Right cardiac atrium (tissue), 5 donors: Measurements from ENCODE around the gene SPSB1. TPM values are rescaled to one million over a fixed set of nuclear protein-coding genes. Genes with fewer than 3 reads are reported as not detected.

ENCODE experiments used
- ATAC-seq, 2 donors: fragments of 200-7000 bp; cut with Tn5 transposase; one replicate each; pipeline versions ENCODE4 v1.8.0 to v1.9.1; 2020; ENCODE audit warnings: moderate library complexity in 2 of 2, mild to moderate bottlenecking in 1 of 2
- DNase-seq, 3 donors: peaks; one replicate each; pipeline ENCODE4 v3.0.0-alpha.2; 2020
- H3K27ac ChIP-seq: one replicate; pipeline ENCODE4 v1.5.1; 2013; ENCODE audit warnings: mild to moderate bottlenecking, low read length, control low read depth, moderate library complexity
- H3K27me3 ChIP-seq: one replicate; pipeline ENCODE4 v1.6.1; 2013; ENCODE audit not compliant: control insufficient read depth, insufficient read depth
- H3K4me1 ChIP-seq: one replicate; pipeline ENCODE4 v1.6.1; 2013; ENCODE audit warnings: low read length; ENCODE audit not compliant: control insufficient read depth, insufficient read depth
- H3K4me3 ChIP-seq: one replicate; pipeline ENCODE4 v1.5.1; 2013; ENCODE audit warnings: low read length, control low read depth
- H3K9me3 ChIP-seq: one replicate; pipeline ENCODE4 v1.6.1; 2013; ENCODE audit warnings: low read length; ENCODE audit not compliant: control insufficient read depth
- WGBS: extraction: QIAGEN DNeasy Blood & Tissue Kit; methylation state at CpG from one replicate; pipeline ENCODE4 v1.1.7; 2013; 5-methylcytosine and 5-hydroxymethylcytosine counted together
- intact Hi-C, 4 donors: fragments of 100-400 bp; cut with DNase I; formaldehyde crosslinking; loops; one replicate each; pipeline versions ENCODE4 v1.11.0 to v1.14.0; 2022 to 2023
- polyA plus RNA-seq: library from polyadenylated mRNA; stranded (reverse); fragments of 200-250 nt; gene quantifications from one replicate; pipeline ENCODE4 v1.2.3, GENCODE V29; 2013
- total RNA-seq, 4 donors: library from RNA; stranded (reverse); fragmentation: NEBNext Ultra II Directional; extraction: Animal tissue kit (Norgen Biotek cat#: 25700); gene quantifications; one replicate each; pipeline ENCODE4 v1.2.1, GENCODE V29; 2021
- donor health status: healthy with polysubstance abuse.
- donor health status: DM: no; HTN: yes; CAD: no.
- donor health status: DM: no; HTN: no; CAD: no.
- donor health status: DM: no; HTN: yes; CAD: no; lungs with severe emphysema.
- donor health status: DM: yes; HTN: yes; CAD: no.

Gene SPSB1
- total and polyA plus RNA-seq, 5 donors, result 15.5 to 24.0 (median 16.5) TPM

DNA sequence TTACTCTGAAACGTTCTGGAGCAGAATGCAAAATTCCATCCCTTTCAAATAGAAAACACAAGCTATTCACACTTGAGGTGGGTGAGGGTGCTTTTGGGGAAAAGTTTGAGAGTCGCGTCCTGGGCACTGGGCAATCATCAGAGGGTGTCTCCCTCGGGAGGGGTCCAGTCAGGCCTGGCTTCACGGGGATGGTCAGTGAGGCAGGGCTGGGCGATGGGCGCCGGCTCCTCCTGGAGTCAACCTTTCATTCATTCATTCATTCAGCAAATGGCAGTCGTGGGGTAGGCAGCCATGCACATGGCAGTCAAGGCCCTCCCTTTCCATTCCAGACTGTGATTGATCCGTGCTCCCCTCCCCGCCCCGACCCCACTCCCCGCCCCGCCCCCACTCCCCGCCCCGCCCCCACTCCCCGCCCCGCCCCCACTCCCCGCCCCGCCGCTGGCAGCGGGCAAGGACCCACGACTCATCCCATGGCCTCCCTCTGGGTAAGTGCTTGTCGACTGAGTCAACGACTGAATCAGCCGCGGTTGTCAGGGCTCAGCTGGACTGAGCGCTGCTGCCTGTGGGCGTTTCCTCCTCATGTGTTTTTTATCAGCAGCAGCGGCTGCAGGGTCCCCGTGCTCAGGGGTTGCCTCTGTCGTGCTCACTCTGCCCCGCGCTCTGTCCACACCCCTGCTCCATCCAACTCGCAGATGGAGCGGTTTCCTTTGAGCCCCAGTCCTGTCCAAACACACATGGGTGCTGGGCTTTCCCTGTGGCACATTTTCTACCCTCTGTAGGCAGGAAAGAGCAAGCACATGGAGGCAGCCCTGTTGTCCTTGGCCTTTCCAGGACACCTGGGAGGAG, 12.5 kb upstream of the SPSB1 start:
- WGBS, result 26% methylated on average over 33 of the region's 36 CpGs
- H3K27ac ChIP-seq, result no peak overlapping the region
- H3K9me3 ChIP-seq, result no peaks in the 10 kb centered on the region
- H3K4me1 ChIP-seq, result no peaks in the 10 kb centered on the region
- ATAC-seq (peak; percentile 52 to 81), DNase-seq (peak in 2 of 3 donors; percentile 71 to 76)
- intact Hi-C loops, result loop anchor here in 1 of 4 donors (10.0 kb wide), 1 partner anchor 175 kb away; no protein-coding TSS in a partner anchor
- no peaks in the 10 kb centered on the region for H3K27me3 ChIP-seq
- no peak overlapping the region for H3K4me3 ChIP-seq

DNA sequence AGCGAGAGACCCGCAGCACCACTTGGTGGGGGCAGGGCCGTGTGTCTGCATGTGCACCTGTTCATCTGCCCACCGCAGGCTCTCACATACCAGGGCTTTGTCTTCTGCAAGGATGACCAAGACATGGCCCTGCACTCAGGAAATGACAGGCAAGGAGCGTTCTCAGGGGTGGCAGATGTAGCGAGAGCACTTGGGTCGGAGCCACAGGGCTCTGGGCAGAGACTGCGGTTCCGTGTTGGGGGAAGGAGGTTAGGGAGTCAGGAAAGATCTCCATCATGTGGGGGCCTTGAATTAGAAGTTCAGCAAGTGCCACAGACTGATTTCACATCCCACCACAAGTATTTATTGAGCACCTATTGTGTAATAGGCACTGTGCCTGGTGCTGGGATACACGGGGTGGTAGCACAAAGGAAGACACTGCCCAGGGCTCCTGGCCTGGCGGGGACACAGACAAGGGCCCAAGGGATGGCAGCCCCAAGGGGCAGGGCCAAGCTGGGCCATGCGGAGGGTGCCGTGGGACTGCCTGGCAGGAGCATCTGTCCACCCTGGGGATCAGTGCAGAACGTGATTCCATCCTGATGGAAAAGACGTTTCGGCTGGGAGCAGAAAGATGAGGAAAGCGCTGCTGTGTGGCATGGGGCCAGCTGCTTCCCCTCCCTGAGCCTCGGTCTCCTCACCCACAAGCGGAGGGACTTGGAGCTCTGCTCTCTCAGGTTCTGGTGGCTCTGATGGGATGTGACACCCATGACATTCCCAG, 11.4 kb upstream of the SPSB1 start:
- no peaks in the 10 kb centered on the region for H3K4me1 ChIP-seq
- no peaks in the 10 kb centered on the region for H3K27me3 ChIP-seq
- no peaks in the 10 kb centered on the region for H3K9me3 ChIP-seq
- intact Hi-C loops, result loop anchor here in 1 of 4 donors (10.0 kb wide), 1 partner anchor 174 kb away; no protein-coding TSS in a partner anchor
- H3K27ac ChIP-seq, result no peak overlapping the region
- H3K4me3 ChIP-seq, result no peak overlapping the region
- 70% methylated on average over 19 of the region's 19 CpGs for WGBS
- ATAC-seq (no peak), DNase-seq (peak in 1 of 3 donors; percentile 69)

DNA sequence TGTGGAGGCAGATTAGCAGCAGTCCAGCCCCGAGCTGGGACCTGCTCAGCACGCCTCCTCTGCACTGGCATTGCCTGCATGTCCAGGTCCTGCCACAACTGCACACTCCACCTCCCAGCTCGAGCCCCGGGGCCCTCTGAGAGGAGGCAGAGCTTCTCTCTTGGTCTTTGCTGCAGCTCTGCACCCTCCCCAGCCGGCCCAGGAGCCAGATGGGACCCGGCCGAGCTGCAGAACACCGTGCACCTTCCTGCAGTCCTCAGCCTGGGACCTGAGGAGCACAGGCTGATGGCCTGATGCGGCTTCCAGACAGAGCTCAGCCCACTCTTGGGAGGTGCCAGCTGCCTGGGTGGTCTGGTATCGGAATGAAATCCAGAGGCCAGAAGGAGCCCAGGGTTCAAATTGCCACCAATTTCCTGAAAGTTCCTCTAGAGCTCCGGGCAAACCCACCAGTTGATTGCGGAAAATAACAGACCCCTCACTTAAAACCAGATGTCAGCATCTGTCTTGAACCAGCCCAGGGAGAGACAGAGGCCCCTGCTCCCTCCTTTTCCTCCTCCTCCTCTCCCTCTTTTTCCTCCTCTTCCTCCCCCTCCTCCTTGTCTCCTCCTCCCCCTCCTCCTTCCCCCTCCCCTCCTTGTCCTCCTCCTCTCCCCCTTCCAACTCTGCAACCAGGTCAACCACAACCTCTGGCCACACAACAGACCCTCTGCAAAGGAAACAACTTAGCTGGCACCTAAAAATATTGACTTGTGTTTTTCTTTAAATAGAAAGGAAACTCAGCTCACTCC, 10.6 kb upstream of the SPSB1 start:
- no peaks in the 10 kb centered on the region for H3K4me1 ChIP-seq
- DNase-seq (no peak), ATAC-seq (no peak)
- intact Hi-C loops, result loop anchor here in 1 of 4 donors (10.0 kb wide), 1 partner anchor 173 kb away; no protein-coding TSS in a partner anchor
- H3K27me3 ChIP-seq, result no peaks in the 10 kb centered on the region
- WGBS, result 53% methylated on average over 12 of the region's 12 CpGs
- H3K27ac ChIP-seq, result no peak overlapping the region
- H3K4me3 ChIP-seq, result no peak overlapping the region
- no peaks in the 10 kb centered on the region for H3K9me3 ChIP-seq

DNA sequence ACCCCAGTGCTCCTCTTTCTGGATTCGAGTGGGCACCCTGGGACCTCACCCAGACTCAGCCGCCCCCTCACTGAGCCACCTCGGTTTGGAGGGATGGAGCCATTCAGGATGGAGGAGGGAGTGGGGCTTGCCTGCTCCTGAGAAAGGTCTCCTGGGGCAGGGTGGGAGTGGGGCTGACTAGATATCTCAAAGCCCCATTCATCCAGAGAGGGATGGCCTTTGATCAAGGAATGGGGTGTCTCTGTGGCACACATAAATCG, 10.1 kb upstream of the SPSB1 start:
- intact Hi-C loops, result loop anchor here in 1 of 4 donors (10.0 kb wide), 1 partner anchor 172 kb away; no protein-coding TSS in a partner anchor

DNA sequence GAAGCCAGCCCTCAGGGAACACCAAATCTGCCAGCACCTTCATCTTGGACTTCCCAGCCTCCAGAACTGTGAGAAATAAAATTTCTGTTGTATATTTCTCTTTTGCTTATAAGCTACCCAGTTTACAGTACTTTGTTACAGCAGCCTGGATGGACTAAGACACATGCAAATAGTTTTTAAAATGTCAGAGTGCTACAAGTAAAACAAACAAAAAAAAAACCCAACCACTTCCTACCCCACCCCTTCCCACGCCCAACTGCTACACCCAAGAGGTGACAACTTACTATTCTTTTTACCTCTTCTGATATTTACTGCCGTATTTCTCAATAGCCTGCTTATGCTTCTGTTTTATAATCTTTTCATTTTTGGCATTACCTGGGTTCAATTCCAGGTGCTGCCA, 8.6 kb upstream of the SPSB1 start:
- DNase-seq (no peak), ATAC-seq (no peak)
- Histone ChIP-seq H3K27ac (no peak overlapping the region), H3K4me3 (no peak overlapping the region), H3K4me1 (no peaks in the 10 kb centered on the region), H3K27me3 (no peaks in the 10 kb centered on the region), H3K9me3 (no peaks in the 10 kb centered on the region)
- 88% methylated on average over 2 of the region's 2 CpGs for WGBS
- intact Hi-C loops, result loop anchor here in 1 of 4 donors (10.0 kb wide), 1 partner anchor 171 kb away; no protein-coding TSS in a partner anchor

More for the DNA sequence above, 10.1 kb upstream of the SPSB1 start:
- WGBS, result 65% methylated on average over 4 of the region's 4 CpGs
- Histone ChIP-seq H3K4me3 (no peak overlapping the region), H3K27ac (no peak overlapping the region), H3K27me3 (no peaks in the 10 kb centered on the region), H3K4me1 (no peaks in the 10 kb centered on the region), H3K9me3 (no peaks in the 10 kb centered on the region)
- ATAC-seq (no peak), DNase-seq (peak in 1 of 3 donors; percentile 31)

DNA sequence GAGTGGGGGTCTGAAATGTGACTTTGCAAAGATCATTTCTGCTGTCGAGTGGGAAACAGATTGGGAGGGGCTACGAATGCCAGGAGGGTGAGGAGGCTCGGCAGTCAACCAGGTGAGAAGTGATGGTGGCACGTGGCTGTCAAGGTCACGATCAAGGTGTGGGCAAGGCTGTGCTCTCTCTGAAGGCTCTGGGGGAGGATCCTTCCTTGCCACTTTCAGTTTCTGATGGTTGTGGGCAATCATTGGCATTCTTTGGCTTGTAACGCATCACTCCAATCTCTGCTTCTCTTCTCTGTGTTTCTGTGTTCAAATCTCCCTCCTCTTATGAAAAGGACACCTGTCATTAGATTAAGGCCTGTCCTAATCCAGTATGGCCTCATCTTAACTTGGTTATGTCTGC, 6.1 kb upstream of the SPSB1 start:
- Histone ChIP-seq H3K9me3 (no peaks in the 10 kb centered on the region), H3K4me3 (no peak overlapping the region), H3K27me3 (no peaks in the 10 kb centered on the region), H3K4me1 (peaks cover under 1% of the 10 kb centered on the region), H3K27ac (no peak overlapping the region)
- intact Hi-C loops, result loop anchor here in 2 of 4 donors (5.0 to 10.0 kb wide), 3 partner anchors 168 to 206 kb away; no protein-coding TSS in a partner anchor
- ATAC-seq, result no peak
- 79% methylated on average over 6 of the region's 6 CpGs for WGBS
- peak in 1 of 3 donors; percentile 10 for DNase-seq

DNA sequence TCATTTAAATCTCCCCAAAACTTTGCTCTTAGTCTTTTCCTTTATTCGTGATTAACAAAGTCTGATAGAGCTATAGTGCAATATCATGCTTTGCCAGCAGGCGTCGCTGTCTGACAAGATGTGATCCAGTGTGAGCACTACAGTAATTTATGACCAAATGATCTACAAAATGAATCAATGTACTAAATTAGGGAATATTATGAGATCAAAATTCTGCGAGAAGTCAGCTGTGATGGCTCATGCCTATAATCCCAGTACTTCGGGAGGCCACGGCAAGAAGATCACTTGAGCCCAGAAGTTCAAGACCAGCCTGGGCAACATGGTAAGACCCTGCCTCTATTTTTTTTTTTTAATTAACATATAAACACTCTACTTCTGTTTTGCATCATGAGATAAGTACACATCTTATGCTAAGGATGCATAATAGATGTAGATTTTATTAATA, 3.6 kb upstream of the SPSB1 start:
- 46% methylated on average over 6 of the region's 6 CpGs for WGBS
- no peaks in the 10 kb centered on the region for H3K9me3 ChIP-seq
- no peak for ATAC-seq

DNA sequence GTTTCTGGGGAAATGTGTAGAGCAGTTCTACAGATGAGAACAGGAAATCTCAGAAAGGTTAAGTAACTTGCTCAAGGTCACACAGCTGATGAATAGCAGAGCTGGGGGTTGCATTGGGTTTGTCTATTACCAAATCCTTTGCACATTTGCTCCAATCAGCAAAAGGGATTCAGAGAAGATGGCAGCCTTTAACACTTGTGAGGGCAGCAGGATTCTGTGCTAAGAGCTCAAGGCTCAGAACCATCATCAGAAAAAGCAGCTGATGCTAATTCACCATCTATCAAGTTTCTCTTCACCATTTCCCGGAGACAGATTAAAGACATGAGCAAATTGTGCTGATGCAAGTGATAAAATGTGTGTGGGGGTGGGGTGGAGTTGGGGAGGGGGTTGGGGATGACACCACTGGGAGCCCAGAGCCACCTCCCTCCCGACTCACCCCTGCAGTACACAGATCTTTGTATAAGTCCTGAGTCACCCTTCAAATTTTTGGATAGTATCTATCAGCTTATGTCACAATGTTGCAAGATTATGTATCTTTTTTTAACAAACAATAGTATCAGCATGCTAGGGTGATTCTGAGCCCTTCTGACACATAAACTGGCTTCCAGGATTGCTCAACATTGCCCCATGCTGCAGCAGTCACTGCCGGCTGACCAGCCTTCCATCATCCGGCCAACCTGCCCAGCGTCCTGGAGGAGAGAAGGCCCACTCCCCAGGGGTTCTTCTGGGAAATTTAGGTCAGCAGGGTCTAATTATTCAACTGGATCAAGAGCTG, 2.8 kb upstream of the SPSB1 start:
- Histone ChIP-seq H3K4me3 (no peak overlapping the region), H3K27ac (peak overlapping the region; percentile 46), H3K27me3 (no peaks in the 10 kb centered on the region), H3K4me1 (peaks cover 8% of the 10 kb centered on the region), H3K9me3 (no peaks in the 10 kb centered on the region)
- 15% methylated on average over 5 of the region's 5 CpGs for WGBS
- DNase-seq (peak; percentile 82 to 85 (median 83)), ATAC-seq (peak; percentile 76 to 78)
- intact Hi-C loops, result loop anchor here (2.0 to 10.0 kb wide), 7 partner anchors 95 to 202 kb away; no protein-coding TSS in a partner anchor

More for the DNA sequence above, 3.6 kb upstream of the SPSB1 start:
- intact Hi-C loops, result loop anchor here in 3 of 4 donors (2.0 to 10.0 kb wide), 4 partner anchors 166 to 203 kb away; no protein-coding TSS in a partner anchor
- DNase-seq, result peak; percentile 61 to 87 (median 80)
- Histone ChIP-seq H3K4me1 (peaks cover 7% of the 10 kb centered on the region), H3K27me3 (no peaks in the 10 kb centered on the region), H3K27ac (no peak overlapping the region), H3K4me3 (no peak overlapping the region)

DNA sequence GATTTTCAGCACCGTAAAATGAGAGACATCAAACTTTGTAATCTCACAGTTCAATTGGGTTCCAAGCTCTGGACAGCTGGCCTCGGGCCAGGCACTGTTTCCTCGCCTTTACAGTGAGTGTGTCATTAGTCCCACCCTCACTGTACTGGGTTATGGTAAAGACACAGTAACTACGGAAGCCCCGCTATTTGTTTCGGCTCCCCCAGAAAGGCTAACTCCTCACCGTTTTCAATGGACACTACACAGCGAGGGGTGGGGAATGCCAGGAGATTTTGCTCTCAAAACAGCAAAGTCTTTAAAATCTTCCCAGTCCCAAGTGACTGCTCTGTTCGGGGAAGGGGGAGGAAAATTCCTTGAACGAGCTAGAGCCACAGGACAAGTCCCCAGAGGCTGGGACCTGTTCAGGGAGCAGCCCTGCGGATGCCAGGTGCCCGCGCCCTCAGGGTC, 757 bp upstream of the SPSB1 start:
- Histone ChIP-seq H3K4me1 (peaks cover 9% of the 10 kb centered on the region), H3K9me3 (no peaks in the 10 kb centered on the region), H3K4me3 (peak overlapping the region; percentile 99), H3K27ac (peak overlapping the region; percentile 96), H3K27me3 (no peaks in the 10 kb centered on the region)
- DNase-seq, result peak; percentile 73 to 91 (median 85)
- WGBS, result 6% methylated on average over 13 of the region's 13 CpGs
- intact Hi-C loops, result loop anchor here in 3 of 4 donors (5.0 to 10.0 kb wide), 4 partner anchors 93 to 195 kb away; no protein-coding TSS in a partner anchor
- peak; percentile 1 to 8 for ATAC-seq

DNA sequence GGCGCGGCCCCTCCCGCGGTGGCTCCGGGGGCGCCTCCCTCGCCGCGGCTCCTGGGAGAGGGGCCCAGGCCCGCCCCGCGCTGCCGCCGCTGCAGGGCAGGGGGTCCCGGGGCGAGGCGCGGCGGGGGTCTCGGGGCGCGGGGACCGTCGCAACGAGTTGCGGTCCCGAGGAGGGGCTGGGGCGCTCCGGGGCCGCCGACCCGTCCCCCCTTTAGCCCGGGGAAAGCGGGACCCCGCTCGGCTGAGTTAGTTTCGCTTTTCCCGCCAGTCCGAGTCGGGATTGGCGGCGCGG, 493 bp downstream of the SPSB1 start:
- intact Hi-C loops, result loop anchor here in 3 of 4 donors (5.0 to 10.0 kb wide), 4 partner anchors 92 to 194 kb away; no protein-coding TSS in a partner anchor
- Histone ChIP-seq H3K4me3 (peak overlapping the region; percentile 99), H3K4me1 (peaks cover 14% of the 10 kb centered on the region), H3K27me3 (no peaks in the 10 kb centered on the region), H3K27ac (peak overlapping the region; percentile 80), H3K9me3 (no peaks in the 10 kb centered on the region)
- under 1% methylated on average over 43 of the region's 43 CpGs for WGBS
- ATAC-seq, result no peak
- DNase-seq, result no peak
